ENCODE data around the gene TCP11.

TCP11 gene

GRCh38 chr6:35086636-35087360, 54.3 kb downstream of the TCP11 start:
- intact Hi-C loops (cut with DNase I), result no loop called here
- no peak for DNase-seq

- intact Hi-C loops (cut with DNase I), result no loop called here
- DNase-seq, result peak in 1 of 42 donors; percentile 10
Measured at GRCh38 chr6:35086282-35086632, 54.9 kb downstream of the TCP11 start.

DNA sequence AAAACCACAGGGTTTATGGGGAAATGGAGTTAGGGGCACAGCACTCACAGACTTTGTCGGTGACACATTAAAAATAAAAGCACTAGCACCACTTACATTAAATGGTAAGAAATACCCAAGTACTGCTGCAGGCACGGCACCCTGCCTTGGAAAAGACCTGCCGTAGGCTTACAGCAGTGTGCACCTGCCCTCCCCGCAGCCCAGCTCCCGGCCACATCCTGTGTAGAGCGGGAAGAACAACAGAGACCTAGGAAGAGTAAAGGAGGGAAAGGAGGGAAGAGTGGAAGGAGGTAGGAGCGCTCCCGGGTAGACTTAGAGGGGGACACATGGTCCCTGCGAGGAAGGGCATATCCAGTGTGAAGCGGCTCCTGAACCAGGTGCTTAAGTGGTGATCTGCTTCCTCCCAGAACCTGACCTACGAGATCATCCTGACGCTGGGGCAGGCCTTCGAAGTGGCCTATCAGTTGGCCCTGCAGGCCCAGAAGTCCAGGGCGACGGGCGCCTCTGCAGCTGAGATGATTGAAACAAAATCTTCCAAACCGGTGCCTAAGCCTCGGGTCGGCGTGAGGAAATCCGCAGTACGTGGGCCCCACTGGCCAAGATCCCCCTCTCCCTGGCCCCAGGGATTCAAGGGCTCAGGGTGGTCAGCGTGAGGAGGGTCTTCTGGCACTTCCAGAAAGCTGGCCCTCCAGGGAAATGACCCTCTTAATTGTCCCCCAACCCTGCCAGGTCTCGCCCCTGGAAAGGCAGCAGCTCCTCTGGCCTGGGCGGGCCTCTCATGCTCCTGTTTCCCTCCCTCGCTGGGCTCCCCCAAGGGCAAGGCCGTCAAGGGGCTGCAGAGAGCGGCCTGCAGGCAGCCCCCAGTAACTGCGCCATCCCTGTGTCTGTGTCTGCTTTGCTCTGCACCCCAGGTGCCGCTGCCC, 55.5 kb downstream of the TCP11 start:
- peak in 6 of 42 donors; percentile 1 to 33 (median 17) for DNase-seq
- intact Hi-C loops (cut with DNase I), result no loop called here

DNA sequence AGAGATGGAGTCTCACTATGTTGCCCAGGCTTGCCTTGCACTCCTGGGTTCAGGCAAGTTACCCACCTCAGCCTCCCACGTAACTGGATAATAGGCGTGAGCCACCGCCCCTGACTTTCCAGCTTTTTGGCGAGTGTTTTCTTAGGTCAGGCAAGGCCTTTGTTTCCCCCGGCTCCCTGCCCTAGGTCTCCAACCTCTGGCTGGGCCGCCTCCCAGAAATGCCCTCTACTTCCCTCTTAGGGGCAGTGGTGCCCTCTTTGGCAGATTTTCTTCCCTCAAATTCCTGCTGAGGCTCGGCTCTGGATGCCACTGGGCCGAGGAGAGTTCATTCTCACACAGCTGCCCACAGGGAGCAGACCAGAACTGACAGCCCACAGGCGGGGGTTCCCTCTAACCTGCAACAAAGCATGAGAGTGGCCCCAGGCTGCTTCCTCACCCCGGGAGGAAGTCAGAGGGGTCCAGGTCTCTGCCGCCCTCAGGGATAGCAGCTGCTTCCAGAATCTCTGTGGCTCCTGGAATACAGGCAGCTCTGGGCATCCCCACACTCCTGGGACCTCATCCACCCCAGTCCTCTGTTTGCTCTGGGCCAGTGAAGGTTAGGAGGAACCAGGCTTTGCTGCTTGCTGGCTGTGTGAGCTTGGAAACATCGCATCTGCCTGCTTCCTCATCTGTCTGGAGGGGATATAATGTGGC, 56.5 kb downstream of the TCP11 start:
- intact Hi-C loops (cut with DNase I), result no loop called here
- DNase-seq, result peak in 4 of 42 donors; percentile 3 to 32 (median 16)

DNA sequence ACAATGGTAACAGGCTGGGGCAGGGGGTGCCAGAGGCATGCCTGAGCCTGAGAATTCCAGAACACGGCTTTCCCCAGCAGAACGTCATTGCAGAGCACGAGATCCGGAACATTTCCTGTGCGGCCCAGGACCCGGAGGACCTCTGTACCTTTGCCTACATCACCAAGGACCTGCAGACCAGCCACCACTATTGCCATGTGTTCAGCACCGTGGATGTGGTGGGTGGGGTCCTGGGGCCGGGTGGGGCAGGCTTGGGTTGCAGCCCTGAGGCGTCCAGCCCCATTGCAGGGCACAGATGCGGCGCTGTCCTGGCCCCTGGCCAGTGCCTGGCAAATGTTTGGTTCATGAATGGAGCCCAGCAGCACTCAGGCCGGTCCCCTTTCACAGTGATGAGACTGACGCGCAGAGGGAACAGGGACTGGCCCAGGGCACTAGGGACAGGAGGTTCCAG, 57.1 kb downstream of the TCP11 start:
- DNase-seq, result peak in 39 of 42 donors; percentile 37 to 90 (median 70)
- intact Hi-C loops (cut with DNase I), result no loop called here

- peak in 2 of 42 donors; percentile 2 to 9 for DNase-seq
- intact Hi-C loops (cut with DNase I), result no loop called here
Measured at GRCh38 chr6:35083507-35083906, 57.6 kb downstream of the TCP11 start.

DNA sequence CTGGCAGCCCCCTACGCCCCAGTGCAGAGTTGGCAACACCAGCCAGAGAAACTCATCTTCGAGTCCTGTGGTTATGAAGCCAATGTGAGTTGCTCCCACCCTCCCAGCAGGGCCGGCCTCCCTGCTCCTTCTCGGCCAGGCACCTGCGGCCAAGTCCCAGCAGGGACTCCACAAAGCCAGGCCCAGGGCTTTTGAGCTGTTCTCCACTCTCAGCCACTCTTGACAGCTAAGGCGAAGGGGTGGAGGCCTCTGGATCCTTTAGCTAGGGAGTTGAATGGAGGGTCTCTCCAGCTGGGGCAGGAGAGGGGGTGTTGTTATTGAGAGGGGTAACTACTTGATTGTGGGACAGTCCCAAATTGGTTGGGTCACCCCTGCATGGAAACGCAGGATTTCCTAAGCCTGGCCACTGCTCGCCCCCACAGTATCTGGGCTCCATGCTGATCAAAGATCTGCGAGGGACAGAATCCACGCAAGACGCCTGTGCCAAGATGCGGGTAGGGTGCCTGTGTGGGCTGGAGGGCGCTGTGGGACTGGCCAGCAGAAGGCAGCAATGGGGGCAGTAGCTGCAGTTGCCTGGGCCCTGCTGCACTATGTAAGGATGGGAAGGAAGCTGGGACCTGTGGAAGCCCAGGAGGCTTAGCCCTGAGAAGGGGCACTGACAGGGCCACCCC, 58.3 kb downstream of the TCP11 start:
- intact Hi-C loops (cut with DNase I), result no loop called here
- peak in 6 of 42 donors; percentile 6 to 34 (median 20) for DNase-seq

DNA sequence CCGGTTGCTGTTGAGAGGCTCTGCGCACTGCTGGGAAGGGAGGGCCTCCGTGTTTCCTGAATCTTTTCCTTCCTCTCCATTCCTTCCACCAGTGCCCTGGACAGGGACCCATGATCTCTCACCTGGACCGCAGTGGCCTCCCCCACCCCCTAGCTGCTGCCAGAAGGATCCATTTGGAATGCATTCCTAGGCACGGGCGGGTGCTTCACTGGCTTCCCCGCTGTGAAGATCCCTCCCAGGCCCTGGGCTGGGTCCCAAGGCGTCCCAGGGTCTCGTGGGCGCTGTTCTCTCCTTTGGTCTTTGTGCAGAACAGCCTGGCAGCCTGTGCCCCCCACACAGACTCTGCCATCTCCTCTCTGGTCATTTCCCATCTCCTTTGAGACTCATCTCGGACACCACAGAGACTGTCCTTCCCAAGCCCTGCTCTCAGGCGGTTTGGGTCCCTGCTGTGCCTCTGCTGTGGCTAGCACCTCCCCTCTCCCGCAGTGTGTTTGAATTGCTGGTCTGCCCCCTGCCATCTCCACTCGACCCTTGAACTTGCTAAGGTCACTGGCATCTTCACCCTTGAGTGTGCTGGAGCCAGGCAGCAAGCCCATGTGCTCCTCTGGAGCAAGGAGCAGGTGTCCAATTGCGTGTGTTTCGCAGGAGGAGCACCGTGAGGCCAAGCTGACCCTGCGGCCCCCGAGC, 59.0 kb downstream of the TCP11 start:
- intact Hi-C loops (cut with DNase I), result no loop called here
- DNase-seq, result peak in 8 of 42 donors; percentile 6 to 39 (median 12)

GRCh38 chr6:35081426-35081851, 59.7 kb downstream of the TCP11 start:
- DNase-seq, result peak in 9 of 42 donors; percentile 17 to 44 (median 24)
- intact Hi-C loops (cut with DNase I), result no loop called here

DNA sequence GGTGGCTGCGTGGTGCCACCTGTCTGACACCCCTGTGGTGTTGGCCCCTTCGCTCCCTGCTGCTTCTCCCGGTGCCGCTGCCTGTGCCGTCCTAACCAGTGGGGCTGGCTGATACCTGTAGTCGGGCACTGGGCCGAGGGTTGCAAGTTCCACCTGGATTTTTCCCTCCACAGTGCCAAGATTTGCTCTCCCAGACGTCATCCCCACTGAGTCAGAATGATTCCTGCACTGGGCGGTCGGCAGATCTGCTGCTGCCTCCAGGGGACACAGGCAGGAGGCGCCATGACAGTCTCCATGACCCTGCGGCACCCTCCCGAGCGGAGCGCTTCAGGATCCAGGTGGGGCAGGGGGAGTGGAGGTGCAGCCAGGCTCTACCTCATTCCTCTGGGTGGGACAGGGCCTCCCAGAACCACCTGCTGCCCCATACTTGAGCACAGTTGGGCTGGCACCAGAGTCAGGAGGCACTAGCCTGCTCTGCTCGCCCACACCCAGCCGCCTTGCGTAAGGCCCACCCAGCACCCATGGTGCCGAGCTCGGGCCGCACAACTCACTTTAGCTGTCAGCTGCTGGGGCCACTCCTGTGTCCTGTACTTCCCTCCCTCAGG, 60.2 kb downstream of the TCP11 start:
- intact Hi-C loops (cut with DNase I), result no loop called here
- peak in 8 of 42 donors; percentile 7 to 43 (median 22) for DNase-seq

GRCh38 chr6:35080016-35080680, 61.0 kb downstream of the TCP11 start:
- DNase-seq, result peak in 6 of 42 donors; percentile 3 to 26 (median 14)
- intact Hi-C loops (cut with DNase I), result no loop called here

DNA sequence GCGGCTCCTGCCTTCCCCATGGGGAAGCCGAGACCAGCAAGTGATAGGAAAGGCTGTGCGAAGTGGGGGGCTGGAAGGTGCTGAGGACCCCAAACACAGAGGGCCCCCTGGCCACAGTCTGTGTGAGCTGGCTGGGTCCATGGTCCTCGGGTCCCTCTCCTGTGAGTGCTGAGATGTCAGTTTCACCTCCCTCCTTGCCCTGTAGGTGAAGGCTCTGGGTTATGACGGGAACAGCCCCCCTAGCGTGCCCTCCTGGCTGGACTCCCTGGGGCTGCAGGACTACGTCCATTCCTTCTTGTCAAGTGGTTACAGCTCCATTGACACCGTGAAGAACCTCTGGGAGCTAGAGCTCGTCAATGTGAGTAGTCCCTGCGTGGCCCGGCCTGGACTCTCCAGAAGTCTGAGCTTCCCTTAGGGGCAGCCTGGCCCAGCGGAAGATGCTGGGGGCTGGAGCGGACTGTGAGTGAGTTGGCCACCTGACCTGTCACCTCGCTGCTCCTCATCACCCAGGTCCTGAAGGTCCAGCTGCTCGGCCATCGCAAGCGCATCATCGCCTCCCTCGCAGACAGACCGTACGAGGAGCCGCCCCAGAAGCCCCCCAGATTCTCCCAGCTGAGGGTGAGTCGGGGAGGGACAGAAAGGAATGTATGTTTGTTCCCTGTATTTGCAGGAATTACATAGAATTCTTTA, 61.7 kb downstream of the TCP11 start:
- intact Hi-C loops (cut with DNase I), result no loop called here
- peak in 3 of 42 donors; percentile 8 to 35 (median 11) for DNase-seq

DNA sequence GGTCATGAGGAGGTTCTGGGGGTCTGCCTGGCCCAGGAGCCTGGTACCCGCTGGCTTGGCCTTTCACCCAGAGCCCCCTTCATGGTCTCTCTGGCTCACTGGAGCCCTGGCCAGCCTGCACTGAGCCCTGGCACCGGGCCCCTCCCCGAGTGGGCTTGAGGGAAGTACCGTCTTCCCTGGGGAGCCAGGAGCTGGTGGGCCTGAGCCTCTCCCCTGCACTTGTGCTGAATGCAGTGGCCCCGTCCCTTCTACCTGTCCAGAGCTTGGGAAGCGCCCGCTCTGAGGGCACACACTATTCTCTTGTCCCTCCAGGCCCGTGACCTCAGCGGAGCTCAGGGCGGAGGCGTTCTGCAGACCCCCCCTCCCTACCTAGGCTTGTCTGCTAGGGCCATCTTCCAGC, 62.2 kb downstream of the TCP11 start:
- no peak for DNase-seq

GRCh38 chr6:35078226-35078850, 62.8 kb downstream of the TCP11 start:
- intact Hi-C loops (cut with DNase I), result no loop called here
- peak in 1 of 42 donors; percentile 1 for DNase-seq

More for the DNA sequence above, 62.2 kb downstream of the TCP11 start:
- intact Hi-C loops (cut with DNase I), result no loop called here

- intact Hi-C loops (cut with DNase I), result no loop called here
- peak in 32 of 42 donors; percentile 24 to 83 (median 58) for DNase-seq
Measured at GRCh38 chr6:35077713-35078105, 63.4 kb downstream of the TCP11 start.
